RKO (cell line): ENCODE measurements around the gene PWWP2B.
"Not testable (repeated sequence)": the region's sequence is repeated elsewhere in the genome, so short reads cannot be mapped to it uniquely, and the experiment has no call there.

Experiments
- DNase-seq: peaks from one replicate; pipeline ENCODE4 v3.0.0-alpha.2; 2016; ENCODE audit warnings: low spot score

PWWP2B gene

GRCh38 chr10:132433671-132434340, 36.8 kb downstream of the PWWP2B start:
- no peak for DNase-seq

GRCh38 chr10:132434405-132435005, 37.5 kb downstream of the PWWP2B start:
- no peak for DNase-seq

DNA sequence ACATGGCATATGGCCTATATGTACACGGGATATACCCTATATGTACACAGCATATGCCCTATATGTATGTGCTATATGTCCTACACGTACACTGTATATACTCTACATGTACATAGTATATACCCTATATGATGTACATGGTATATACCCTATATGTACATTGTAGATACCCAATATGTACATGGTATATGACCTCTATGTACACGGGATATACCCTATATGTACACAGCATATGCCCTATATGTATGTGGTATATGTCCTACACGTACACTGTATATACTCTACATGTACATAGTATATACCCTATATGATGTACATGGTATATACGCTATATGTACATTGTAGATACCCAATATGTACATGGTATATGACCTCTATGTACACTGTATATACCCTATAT, 38.3 kb downstream of the PWWP2B start:
- not testable (repeated sequence) for DNase-seq

DNA sequence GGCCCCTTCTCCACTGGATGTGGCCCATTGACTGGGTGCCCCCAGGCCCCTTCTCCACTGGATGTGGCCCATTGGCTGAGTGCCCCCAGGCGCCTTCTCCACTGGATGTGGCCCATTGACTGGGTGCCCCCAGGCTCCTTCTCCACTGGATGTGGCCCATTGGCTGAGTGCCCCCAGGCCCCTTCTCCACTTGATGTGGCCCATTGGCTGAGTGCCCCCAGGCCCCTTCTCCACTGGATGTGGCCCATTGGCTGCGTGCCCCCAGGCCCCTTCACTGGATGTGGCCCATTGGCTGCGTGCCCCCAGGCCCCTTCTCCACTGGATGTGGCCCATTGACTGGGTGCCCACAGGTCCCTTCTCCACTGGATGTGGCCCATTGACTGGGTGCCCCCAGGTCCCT, 39.1 kb downstream of the PWWP2B start:
- not testable (repeated sequence) for DNase-seq

DNA sequence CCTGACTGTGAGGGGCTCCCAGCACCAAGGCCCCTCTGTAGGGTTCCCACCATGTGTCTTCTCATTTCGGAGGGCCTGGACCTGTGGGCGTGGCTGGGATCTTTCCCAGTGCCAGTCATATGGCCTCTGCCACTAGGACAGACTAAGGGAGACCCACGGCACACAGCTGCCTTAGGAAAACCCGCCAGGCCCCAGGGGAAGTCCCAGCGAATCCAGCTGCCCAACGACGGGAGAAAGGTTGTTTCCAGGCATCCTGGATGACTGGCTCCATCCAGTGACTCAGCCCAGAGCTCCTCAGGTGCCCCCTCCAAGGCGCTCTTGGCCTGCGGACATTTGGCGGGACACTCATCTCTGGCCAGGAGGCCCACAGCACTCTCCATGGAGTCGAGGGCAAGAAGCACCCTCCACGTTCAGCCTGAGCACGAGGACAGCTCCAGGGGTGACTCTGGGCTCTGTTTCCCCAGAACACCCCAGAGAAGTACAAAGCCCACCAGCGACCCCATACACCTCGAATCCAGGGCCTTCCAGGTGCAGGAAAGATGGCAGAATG, 39.9 kb downstream of the PWWP2B start:
- DNase-seq = no peak

GRCh38 chr10:132437541-132437950, 40.5 kb downstream of the PWWP2B start:
- DNase-seq = no peak

- no peak for DNase-seq
Measured at GRCh38 chr10:132438091-132439024, 41.4 kb downstream of the PWWP2B start.

- no peak for DNase-seq
Measured at GRCh38 chr10:132439025-132439388, 42.0 kb downstream of the PWWP2B start.

DNA sequence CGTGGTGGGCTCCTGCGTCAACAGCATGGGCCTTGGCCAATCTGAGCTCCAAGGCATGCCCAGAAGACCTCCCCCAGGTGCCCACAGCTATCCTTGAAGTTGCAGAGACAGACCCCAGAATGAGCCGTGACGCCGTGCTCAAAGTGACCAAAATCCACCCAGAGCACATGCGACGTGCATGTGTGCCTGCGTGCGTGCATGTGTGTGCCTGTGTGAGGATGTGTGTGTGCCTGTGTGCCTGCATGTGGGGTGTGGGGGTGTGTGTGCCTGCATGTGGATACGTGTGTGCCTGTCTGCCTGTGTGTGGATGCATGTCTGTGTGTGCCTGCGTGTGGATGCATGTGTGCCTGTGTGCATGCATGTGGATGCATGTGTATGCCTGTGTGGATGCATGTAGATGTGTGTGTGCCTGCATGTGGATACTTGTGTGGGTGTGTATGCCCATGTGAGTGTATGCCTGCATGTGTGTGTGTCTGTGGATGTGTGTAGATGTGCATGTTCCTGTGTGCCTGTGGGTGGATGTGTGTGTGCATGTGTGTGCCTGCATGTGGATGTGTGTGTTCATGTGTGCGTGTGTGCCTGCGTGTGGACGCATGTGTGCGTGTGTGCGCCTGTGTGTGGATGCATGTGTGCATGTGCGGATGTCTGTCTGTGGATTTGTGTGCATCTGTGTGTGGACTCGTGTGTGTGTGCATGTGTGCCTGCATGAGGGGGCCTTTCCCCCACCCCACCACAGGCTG, 42.6 kb downstream of the PWWP2B start:
- DNase-seq = no peak

DNA sequence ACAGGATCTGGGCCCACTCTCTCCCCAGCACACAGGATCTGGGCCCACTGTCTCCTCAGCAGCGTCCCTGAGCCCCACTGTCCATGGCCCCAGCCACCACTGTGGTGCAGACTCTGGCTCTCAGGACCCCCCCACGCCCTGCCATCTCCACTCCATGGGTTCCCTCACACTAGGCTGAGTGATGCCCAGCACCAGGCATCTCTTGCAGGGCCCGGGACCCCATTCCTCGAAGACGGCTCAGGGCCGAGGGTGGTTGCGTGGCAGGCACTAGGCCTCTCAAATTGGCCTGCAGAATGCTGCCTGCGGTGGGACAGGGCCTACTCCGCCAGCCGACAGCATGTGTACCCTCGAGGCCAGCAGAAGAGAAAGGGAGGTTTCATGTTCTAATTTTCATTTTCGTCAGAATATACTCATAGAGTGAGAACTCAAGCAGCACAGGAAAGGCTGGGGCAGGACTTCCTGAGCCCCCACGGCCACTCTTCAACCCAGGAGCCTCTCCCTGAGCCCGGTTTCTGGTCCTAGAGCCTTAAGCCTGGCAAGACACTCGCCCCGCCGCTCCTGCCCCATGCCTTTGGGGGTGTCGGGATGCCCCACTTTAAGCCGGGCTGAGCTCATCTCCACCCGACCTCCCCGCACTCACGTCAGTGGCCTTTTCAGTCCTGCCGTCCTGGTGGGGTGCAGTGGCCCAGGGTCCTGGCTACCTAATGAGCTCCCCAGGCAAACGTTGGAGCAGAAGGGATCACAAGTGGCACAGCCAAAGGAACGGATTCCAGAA, 44.0 kb downstream of the PWWP2B start:
- DNase-seq = no peak

DNA sequence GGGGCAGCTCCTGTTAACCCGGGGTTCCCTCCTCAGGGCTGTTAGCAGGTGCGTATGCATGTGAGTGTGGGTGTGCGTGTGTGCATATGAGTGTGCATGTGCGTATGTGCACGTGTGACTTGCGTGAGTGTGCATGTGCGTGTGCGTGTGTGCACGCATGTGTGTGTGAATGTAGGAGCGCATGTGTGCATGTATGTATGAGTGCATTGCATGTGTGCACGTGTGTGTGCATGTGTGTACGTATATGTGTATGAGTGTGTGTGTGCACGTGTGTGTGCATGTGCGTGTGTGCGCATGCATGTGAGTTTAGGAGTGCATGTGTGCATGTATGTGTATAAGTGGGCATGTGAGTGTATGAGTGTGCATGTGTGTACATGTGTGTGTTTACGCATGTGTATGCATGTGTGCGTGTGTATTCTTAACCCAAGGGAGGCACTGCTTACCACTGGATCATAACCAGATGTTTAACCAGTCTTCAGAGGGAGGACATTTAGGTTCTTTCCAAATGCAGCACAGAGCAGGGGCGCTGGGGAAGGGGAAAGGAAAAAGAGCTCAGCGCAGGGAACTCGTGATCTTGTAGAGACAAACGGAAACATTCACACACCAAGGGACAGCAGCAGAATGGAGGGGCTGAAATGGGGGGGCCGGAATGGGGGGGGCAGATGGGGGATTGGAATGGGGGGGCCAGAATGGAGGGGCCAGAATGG, 45.0 kb downstream of the PWWP2B start:
- DNase-seq = no peak

- no peak for DNase-seq
Measured at GRCh38 chr10:132442636-132443035, 45.6 kb downstream of the PWWP2B start.

DNA sequence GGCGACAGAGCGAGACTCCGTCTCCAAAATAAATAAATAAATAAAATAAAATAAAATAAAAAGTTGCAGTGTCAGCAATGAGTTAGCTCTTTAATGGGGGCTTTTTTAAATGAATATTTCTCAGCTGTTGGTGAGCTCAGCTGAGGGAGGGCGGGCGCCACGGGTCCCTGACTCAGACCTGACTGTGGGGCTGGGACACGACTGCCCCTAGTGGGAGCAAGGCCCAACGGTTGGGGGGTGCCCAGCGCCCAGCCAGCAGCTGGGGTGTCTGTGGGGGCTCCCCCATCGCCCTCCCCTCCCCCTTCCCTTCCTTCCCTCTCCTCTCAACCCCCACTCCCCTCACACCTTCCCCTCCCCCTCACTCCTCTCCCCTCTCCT, 46.6 kb downstream of the PWWP2B start:
- peak; percentile 80 for DNase-seq

- DNase-seq = no peak
Measured at GRCh38 chr10:132443983-132444876, 47.2 kb downstream of the PWWP2B start.

- DNase-seq = no peak
Measured at GRCh38 chr10:132444877-132445351, 47.9 kb downstream of the PWWP2B start.

- DNase-seq = no peak
Measured at GRCh38 chr10:132445516-132446194, 48.7 kb downstream of the PWWP2B start.

DNA sequence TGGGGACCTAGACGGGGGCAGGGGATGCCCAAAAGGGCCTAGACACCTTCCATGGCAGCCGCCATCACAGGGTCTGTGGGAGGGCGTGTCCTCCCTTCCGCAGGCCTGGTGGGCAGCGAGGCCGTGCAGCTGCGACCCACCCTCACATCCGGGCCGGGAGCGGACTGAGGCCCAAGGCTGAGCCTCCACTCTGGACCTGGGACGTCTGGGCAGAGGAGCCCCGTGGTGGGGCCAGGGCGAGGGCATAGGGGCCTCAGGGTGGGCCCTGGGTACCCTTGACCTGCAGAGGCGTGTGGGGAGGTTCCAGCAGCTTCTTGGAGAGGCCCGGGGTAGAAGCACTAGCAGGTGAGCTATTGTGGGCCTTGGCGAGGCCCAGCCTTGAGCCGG, 49.2 kb downstream of the PWWP2B start:
- no peak for DNase-seq

- DNase-seq = no peak
Measured at GRCh38 chr10:132446661-132447445, 49.9 kb downstream of the PWWP2B start.
